GM18498 (cell line): Measurements from ENCODE around the gene TRIM40.

Experiments
- ATAC-seq: cut with Tn5 transposase; IDR thresholded peaks from one replicate; pipeline ENCODE4 v1.9.1; 2021; ENCODE audit warnings: mild to moderate bottlenecking, moderate library complexity; ENCODE audit not compliant: unreplicated experiment

Gene TRIM40

GRCh38 chr6:30147096-30147495, 11.2 kb downstream of the TRIM40 start:
- no peak for ATAC-seq

GRCh38 chr6:30149234-30149633, 13.3 kb downstream of the TRIM40 start:
- ATAC-seq = no peak

GRCh38 chr6:30149858-30150550, 14.1 kb downstream of the TRIM40 start:
- no peak for ATAC-seq

- no peak for ATAC-seq
Measured at GRCh38 chr6:30150671-30151395, 14.9 kb downstream of the TRIM40 start.

- ATAC-seq = no peak
Measured at GRCh38 chr6:30151580-30151979, 15.6 kb downstream of the TRIM40 start.

GRCh38 chr6:30152016-30152673, 16.2 kb downstream of the TRIM40 start:
- ATAC-seq = no peak

GRCh38 chr6:30152910-30153610, 17.1 kb downstream of the TRIM40 start:
- no peak for ATAC-seq

- ATAC-seq = no peak
Measured at GRCh38 chr6:30154061-30154460, 18.1 kb downstream of the TRIM40 start.

- no peak for ATAC-seq
Measured at GRCh38 chr6:30154709-30155519, 19.0 kb downstream of the TRIM40 start.

- no peak for ATAC-seq
Measured at GRCh38 chr6:30155520-30156261, 19.8 kb downstream of the TRIM40 start.

GRCh38 chr6:30156262-30156599, 20.3 kb downstream of the TRIM40 start:
- no peak for ATAC-seq

GRCh38 chr6:30156774-30157173, 20.8 kb downstream of the TRIM40 start:
- ATAC-seq = no peak

GRCh38 chr6:30157581-30157980, 21.6 kb downstream of the TRIM40 start:
- no peak for ATAC-seq

DNA sequence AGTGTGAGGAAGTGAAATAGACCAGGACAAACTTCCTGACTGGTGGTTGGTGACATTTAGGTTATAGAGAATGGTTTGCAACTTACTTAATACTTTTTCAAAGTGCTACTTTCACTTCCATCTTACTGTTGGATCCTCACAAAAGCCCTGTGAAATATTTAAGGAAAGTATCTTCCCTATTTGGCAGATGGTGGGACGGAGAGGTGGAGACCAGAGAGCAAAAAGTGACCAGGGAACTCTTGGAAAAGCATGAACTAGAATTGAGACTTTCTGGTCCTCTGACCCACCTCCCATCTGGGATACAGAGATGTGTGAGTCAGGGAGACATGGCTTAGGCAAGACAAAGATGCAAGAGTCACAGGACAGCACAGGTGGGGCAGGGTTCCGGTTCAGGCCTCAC, 22.1 kb downstream of the TRIM40 start:
- ATAC-seq = no peak

DNA sequence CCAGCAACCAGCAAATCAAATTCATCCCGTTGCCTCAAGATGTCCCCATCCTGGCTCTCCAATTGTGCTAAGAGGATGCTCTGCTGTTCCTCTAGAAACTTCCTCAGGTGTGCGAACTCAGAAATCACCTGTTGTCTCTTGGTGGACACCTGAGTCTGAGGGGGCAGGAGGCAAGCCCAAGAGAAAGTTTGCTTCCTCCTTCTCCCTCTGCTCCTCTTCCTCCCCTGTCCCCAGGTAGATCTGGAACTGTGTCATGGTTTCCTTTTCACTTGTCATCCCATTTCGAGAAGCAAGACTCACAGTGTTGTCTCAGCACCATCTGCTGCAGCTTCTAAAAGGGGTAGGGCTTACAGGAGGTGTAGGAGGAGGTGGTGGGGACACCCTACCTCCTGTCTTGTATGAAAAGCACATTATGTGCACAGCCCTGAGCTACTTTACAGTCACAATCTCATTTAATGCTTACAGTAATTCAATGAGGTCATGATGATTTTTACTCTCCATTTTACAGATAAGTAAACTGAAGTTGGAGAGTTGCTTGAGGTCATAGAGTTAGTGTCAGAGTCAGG, 22.6 kb downstream of the TRIM40 start:
- ATAC-seq = no peak

DNA sequence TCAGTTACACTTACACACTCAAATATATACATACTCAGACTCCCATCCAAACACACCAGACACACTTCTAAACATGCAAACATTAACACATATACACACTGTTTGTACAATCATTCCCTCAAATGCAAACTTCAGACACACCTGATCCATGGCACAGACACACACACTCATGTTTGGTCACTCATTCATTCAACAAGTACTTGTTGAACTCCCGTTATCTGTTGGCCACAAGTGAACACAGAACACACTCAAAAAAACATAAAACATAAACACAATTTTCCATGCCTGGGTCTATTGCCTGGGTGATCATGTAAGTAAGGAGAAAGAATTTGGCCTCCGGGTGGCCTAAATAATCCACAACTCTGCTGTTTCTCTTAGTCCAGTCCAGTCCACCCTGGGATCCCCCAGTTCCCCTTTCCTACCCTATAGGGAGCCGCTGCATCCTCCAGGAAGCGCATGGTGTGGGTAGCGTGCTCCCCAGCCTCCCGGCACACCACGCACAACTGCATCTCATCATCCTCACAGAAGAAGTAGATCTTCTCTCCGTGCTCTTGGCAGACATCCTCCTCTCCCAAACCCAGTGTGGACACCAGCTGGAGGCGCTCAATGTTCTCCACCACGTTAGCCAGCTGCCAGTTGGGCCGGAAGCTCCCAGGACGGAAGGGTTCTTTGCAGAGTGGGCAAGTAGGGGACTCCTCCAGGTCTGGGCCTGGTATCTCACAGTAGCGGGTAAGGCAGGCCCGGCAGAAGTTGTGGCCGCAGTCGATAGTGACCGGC, 24.3 kb downstream of the TRIM40 start:
- no peak for ATAC-seq

DNA sequence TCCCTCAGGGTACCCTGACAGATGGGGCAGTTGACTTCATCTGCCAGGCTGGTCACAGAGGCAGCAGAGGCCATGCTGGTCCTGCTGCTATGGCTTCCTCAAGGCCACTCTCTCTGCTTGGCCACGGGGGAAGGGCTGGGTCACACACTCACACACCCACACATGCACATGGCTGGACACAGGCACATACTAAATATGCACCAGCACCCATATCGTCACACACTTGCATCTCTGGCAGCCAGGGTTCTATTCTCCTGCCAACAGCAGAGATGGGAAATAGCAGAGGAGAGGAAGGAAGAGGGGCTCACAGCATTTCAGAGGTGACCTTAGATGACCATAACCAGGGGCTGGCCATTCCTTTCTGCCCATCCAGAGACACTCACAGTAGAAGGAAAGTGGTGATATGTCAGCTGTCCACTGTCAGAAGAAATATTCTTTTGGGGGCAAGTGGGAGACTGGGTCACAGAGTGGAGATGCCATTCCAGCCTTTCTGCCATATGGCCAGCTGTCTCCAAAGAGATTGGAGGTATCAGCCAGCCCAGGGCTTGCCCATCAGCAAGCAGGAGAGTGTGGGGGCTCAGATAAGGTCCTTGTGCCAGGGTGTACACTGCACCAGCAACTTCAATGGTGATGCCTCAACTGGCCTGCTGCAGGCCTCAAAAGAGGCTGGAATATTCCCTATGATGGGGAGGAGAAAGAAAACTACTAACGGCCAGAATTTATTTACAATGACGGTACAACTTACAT, 25.0 kb downstream of the TRIM40 start, which contains the start of gene TRIM10:
Gene TRIM10 (minus strand): TSS at position 427 of the 747 bp plus-strand sequence. CDS start 353 bp downstream, at position 74.
- no peak for ATAC-seq
